ENCODE data around the gene NTM.

DNA sequence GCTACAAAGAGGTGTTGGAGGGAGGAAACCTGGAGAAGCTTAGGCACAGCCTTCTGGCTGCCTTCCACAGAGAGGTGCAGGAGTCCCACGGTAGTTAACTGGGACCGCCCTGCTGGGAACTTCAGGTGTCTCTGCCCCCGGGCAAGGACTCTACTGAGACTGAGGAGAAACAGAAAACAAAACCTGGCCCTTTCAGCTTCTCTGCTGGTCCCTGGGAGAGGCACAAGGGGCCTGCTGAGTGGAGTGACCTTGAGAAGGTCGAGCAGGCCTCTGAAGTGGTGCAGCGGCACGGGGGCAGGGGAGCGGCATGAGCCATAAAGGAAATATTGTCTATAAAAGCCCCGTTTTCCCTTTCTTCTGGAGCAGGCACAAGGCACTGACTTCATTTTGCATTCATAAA lies 38.9 kb downstream of the NTM start:
- TF ChIP-seq, protein P1, sequence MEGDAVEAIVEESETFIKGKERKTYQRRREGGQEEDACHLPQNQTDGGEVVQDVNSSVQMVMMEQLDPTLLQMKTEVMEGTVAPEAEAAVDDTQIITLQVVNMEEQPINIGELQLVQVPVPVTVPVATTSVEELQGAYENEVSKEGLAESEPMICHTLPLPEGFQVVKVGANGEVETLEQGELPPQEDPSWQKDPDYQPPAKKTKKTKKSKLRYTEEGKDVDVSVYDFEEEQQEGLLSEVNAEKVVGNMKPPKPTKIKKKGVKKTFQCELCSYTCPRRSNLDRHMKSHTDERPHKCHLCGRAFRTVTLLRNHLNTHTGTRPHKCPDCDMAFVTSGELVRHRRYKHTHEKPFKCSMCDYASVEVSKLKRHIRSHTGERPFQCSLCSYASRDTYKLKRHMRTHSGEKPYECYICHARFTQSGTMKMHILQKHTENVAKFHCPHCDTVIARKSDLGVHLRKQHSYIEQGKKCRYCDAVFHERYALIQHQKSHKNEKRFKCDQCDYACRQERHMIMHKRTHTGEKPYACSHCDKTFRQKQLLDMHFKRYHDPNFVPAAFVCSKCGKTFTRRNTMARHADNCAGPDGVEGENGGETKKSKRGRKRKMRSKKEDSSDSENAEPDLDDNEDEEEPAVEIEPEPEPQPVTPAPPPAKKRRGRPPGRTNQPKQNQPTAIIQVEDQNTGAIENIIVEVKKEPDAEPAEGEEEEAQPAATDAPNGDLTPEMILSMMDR (IDR thresholded peaks at IDR 0.05): no peak
- TF ChIP-seq POLR2AphosphoS5 (IDR thresholded peaks at IDR 0.05) (no peak), EP300 (IDR thresholded peaks at IDR 0.05; ENCODE audit: low read depth) (no peak)

Measured in transverse colon (tissue), 4 donors.